ENCODE data around the gene SPHK2. TPM values are rescaled to one million over a fixed set of nuclear protein-coding genes. Genes with fewer than 3 reads are reported as not detected.

SPHK2 gene
- polyA plus RNA-seq, 2 of the 4 experiments (the other 2 are of a cell fraction) = 6.1 to 18.3 TPM

- POLR2A ChIA-PET = interaction anchor here (1.1 to 2.6 kb wide), 2 partner anchors 9 to 10 kb away, joined by 3 to 22 read pairs; partner anchors contain the start of genes DBP, RPL18 and SPHK2
- no peaks in the 10 kb centered on the region for H3K9me3 ChIP-seq
- FAIRE-seq (no peak), ATAC-seq (no peak), DNase-seq (ENCODE audit: low read depth in 1 of 2, low spot score in 1 of 2) (no peak)
- H3K4me2 ChIP-seq = no peak overlapping the region
- H3K4me1 ChIP-seq = peaks cover 38% of the 10 kb centered on the region
- H3K4me3 ChIP-seq = no peak overlapping the region
- WGBS (ENCODE audit: missing lambda C conversion rate) = 94% methylated on average over 32 of the region's 34 CpGs
- no peak overlapping the region for H3K27ac ChIP-seq
- TF ChIP-seq HOXB13 (CRISPR knock-in tag; IDR thresholded peaks at IDR 0.05; ENCODE audit: low read depth) = no peak
- TF ChIP-seq JUN (IDR thresholded peaks at IDR 0.05) = peak in 1 of 2 experiments; percentile 2; a peak in 1 of 5 replicates
- no peak for TF ChIP-seq MYC (IDR thresholded peaks at IDR 0.05; ENCODE audit: borderline replicate concordance, low read length)
- CTCF ChIA-PET = interaction anchor here (1.2 to 2.7 kb wide), 3 partner anchors 10 to 186 kb away, joined by 3 to 8 read pairs (median 3); partner anchors contain the start of genes RPL18 and SPHK2
Measured at GRCh38 chr19:48628486-48629296, 9.4 kb downstream of the SPHK2 start.

- 98% methylated on average over 17 of the region's 22 CpGs for WGBS (ENCODE audit: missing lambda C conversion rate)
- ATAC-seq (no peak), DNase-seq (ENCODE audit: low read depth in 1 of 2, low spot score in 1 of 2) (no peak), FAIRE-seq (no peak)
- POLR2A ChIA-PET = interaction anchor here (2.6 kb wide), 1 partner anchor 10 kb away, joined by 22 read pairs; the partner anchor contains the start of genes RPL18 and SPHK2
- Histone ChIP-seq H3K9me3 (no peaks in the 10 kb centered on the region), H3K4me3 (no peak overlapping the region), H3K4me1 (peaks cover 41% of the 10 kb centered on the region), H3K27ac (no peak overlapping the region), H3K4me2 (no peak overlapping the region)
- TF ChIP-seq ELK1 (IDR thresholded peaks at IDR 0.05; ENCODE audit: low read depth, low read length) (no peak), USF2 (IDR thresholded peaks at IDR 0.05) (no peak), NFE2L2 (conservative IDR thresholded peaks at IDR 0.05; ENCODE audit: low read length) (no peak), EP300 (IDR thresholded peaks at IDR 0.05) (no peak), BHLHE40 (IDR thresholded peaks at IDR 0.05; ENCODE audit: low read depth, low read length) (no peak), RARB (CRISPR knock-in tag; IDR thresholded peaks at IDR 0.05) (no peak), MAX (IDR thresholded peaks at IDR 0.05) (no peak), REST (IDR thresholded peaks at IDR 0.05) (no peak), PBX3 (IDR thresholded peaks at IDR 0.05) (no peak), HMGXB4 (CRISPR knock-in tag; IDR thresholded peaks at IDR 0.05; ENCODE audit: borderline replicate concordance) (no peak)
- CTCF ChIA-PET = interaction anchor here (1.5 to 2.7 kb wide), 2 partner anchors 11 to 139 kb away, joined by 3 to 8 read pairs; partner anchors contain the start of genes RPL18 and SPHK2
Measured at GRCh38 chr19:48629297-48629598, 9.9 kb downstream of the SPHK2 start.

Data from A549 (cell line).